SU-DHL-6 (cell line): ENCODE measurements around the gene ZNF423.
"Not testable (repeated sequence)": the region's sequence is repeated elsewhere in the genome, so short reads cannot be mapped to it uniquely, and the experiment has no call there.

Experiments
- H2AFZ ChIP-seq: fragments of 200-600 bp; sonication (generic); 2 replicates; pipeline ENCODE4 v1.6.1; 2014; ENCODE audit warnings: low read depth, mild to moderate bottlenecking, moderate library complexity, mixed read lengths, antibody characterized with exemption, low read length; ENCODE audit not compliant: severe bottlenecking
- H3F3A ChIP-seq: fragments of 200-600 bp; shearing (Covaris generic); 2 replicates; pipeline ENCODE4 v1.6.0; 2016; ENCODE audit warnings: antibody characterized with exemption, mild to moderate bottlenecking; ENCODE audit not compliant: insufficient read depth
- H3K27ac ChIP-seq: fragments of 200-600 bp; sonication (generic); 2 replicates; pipeline ENCODE4 v1.5.1; 2016; ENCODE audit warnings: low read depth, mild to moderate bottlenecking, low read length, moderate library complexity, mixed read lengths
- H3K27me3 ChIP-seq: fragments of 200-600 bp; sonication (generic), shearing (Covaris generic); 2 replicates; pipeline ENCODE4 v1.6.0; 2014; ENCODE audit warnings: mild to moderate bottlenecking, low read length
- H3K36me3 ChIP-seq: fragments of 200-600 bp; sonication (generic); 2 replicates; pipeline ENCODE4 v1.6.1; 2014; ENCODE audit warnings: mild to moderate bottlenecking, low read length, mixed read lengths
- H3K4me2 ChIP-seq: fragments of 300-600, 200-600 bp; shearing (Covaris generic), sonication (generic); 2 replicates; pipeline ENCODE4 v1.6.0; 2014; ENCODE audit warnings: low read length, low read depth, mild to moderate bottlenecking; ENCODE audit not compliant: poor library complexity, severe bottlenecking
- H3K4me3 ChIP-seq: fragments of 200-600 bp; sonication (generic); 2 replicates; pipeline ENCODE4 v1.5.1; 2014; ENCODE audit warnings: antibody characterized with exemption, low read length, mild to moderate bottlenecking, mixed read lengths; ENCODE audit not compliant: insufficient read depth, poor library complexity, severe bottlenecking
- H3K79me2 ChIP-seq: fragments of 200-600 bp; sonication (generic); 2 replicates; pipeline ENCODE4 v1.6.1; 2014; ENCODE audit warnings: mild to moderate bottlenecking, low read length, moderate library complexity; ENCODE audit not compliant: insufficient read depth
- H3K9ac ChIP-seq: fragments of 200-600 bp; sonication (generic); 2 replicates; pipeline ENCODE4 v1.7.0; 2014; ENCODE audit warnings: mild to moderate bottlenecking, low read length
- H3K9me2 ChIP-seq: fragments of 200-600 bp; sonication (generic); replicated peaks from 2 replicates; pipeline ENCODE4 v1.6.1; 2014; ENCODE audit warnings: low read length; ENCODE audit not compliant: insufficient read depth
- H3K9me3 ChIP-seq: fragments of 200-600 bp; sonication (generic); 2 replicates; pipeline ENCODE4 v1.6.1; 2014; ENCODE audit warnings: low read length, mixed read lengths; ENCODE audit not compliant: insufficient read depth
- H4K20me1 ChIP-seq: fragments of 200-600 bp; sonication (generic); 2 replicates; pipeline ENCODE4 v1.6.1; 2014; ENCODE audit warnings: low read depth, mild to moderate bottlenecking, antibody characterized with exemption, low read length, moderate library complexity, mixed read lengths
- EZH2phosphoT487 ChIP-seq: fragments of 200-600 bp; sonication (generic), shearing (Covaris generic); conservative IDR thresholded peaks from 2 replicates; pipeline ENCODE4 v1.6.1; 2018; ENCODE audit warnings: mild to moderate bottlenecking, antibody characterized with exemption, low read length, moderate library complexity, mixed read lengths
- TF ChIP-seq, protein P1 (sequence below): fragments of 200-600 bp; sonication (generic); IDR thresholded peaks from one replicate; pipeline ENCODE4 v1.5.1; 2017; ENCODE audit warnings: antibody characterized with exemption, mild to moderate bottlenecking, low read length, moderate library complexity; ENCODE audit not compliant: insufficient read depth, poor library complexity, severe bottlenecking

The ZNF423 gene

DNA sequence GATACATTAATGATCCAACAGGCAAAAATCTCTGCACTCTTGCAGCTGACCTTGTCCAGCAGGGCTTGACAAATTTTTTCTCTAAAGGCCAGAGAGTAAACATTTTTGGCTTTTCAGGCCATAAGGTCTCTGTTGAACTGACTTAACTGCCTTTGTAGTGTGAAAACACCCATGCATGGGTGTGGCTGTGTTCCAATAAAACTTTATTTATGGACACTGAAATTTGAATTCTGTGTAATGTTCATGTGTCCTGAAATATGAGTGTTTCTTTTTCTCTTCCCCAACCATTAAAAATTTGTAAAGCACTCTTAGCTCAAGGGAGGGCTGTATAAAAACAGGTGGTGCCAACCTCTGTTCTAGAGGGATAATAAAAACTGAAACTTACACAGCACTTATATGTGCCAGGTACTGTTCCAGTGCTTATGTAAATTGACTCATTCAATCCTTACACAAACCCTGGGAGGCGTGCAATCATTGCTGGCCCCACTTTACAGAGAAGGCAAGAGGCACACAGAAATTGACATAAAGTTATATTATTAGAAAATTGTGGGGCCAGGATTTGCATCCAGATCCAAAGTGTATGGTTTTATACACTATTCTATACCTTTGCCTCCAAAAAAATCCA lies 18.8 kb upstream of the ZNF423 start:
- Histone ChIP-seq H4K20me1 (no peaks in the 10 kb centered on the region), H2AFZ (no peak overlapping the region), H3K27me3 (no peaks in the 10 kb centered on the region), H3K9ac (no peak overlapping the region), H3K4me3 (no peak overlapping the region), H3K4me2 (no peak overlapping the region), H3K27ac (no peak overlapping the region), H3K9me3 (no peaks in the 10 kb centered on the region), H3K79me2 (no peaks in the 10 kb centered on the region), H3K9me2 (no peaks in the 10 kb centered on the region), H3K36me3 (no peaks in the 10 kb centered on the region), H3F3A (no peaks in the 10 kb centered on the region)
- TF ChIP-seq, protein P1, sequence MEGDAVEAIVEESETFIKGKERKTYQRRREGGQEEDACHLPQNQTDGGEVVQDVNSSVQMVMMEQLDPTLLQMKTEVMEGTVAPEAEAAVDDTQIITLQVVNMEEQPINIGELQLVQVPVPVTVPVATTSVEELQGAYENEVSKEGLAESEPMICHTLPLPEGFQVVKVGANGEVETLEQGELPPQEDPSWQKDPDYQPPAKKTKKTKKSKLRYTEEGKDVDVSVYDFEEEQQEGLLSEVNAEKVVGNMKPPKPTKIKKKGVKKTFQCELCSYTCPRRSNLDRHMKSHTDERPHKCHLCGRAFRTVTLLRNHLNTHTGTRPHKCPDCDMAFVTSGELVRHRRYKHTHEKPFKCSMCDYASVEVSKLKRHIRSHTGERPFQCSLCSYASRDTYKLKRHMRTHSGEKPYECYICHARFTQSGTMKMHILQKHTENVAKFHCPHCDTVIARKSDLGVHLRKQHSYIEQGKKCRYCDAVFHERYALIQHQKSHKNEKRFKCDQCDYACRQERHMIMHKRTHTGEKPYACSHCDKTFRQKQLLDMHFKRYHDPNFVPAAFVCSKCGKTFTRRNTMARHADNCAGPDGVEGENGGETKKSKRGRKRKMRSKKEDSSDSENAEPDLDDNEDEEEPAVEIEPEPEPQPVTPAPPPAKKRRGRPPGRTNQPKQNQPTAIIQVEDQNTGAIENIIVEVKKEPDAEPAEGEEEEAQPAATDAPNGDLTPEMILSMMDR, result no peak
- TF ChIP-seq EZH2phosphoT487, result no peak

DNA sequence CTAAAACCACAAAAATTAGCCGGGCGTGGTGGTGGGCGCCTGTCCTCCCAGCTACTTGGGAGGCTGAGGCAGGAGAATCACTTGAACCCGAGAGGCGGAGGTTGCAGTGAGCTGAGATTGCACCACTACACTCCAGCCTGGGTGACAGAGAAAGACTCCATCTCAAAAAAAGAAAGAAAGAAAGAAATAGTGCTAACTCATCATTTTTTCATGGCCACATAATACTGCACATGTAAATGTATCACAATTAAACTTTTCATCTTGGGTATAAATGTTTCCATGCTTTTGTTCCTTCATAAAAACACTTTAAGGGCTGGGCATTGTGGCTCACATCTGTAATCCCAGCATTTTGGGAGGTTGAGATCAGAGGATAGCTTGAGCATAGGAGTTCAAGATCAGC lies 15.9 kb upstream of the ZNF423 start:
- not testable (repeated sequence) for H3K36me3 ChIP-seq, H2AFZ ChIP-seq, H4K20me1 ChIP-seq, H3K9me3 ChIP-seq, H3K27me3 ChIP-seq, H3K4me3 ChIP-seq, H3K4me2 ChIP-seq, H3K79me2 ChIP-seq, H3K9me2 ChIP-seq, H3K27ac ChIP-seq, H3F3A ChIP-seq, H3K9ac ChIP-seq

DNA sequence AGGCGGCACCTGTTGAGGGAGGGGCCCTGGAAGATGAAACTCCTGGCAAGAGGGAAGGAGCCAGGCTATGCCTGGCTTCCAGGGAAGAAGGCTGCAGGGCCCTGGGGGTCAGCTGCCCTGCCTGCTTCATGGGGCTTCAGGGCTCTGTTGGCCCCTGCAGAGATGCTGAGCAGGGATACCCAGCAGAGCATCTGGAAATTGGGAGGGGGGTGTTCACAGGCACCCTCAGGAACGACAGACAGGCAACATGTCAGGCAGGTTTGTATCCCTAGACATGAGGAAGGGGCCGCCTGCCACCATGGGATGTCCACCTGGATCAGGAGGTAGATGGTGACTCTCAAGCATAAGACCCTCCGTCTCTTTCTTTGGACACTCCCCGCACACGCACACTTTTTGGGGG lies 13.8 kb upstream of the ZNF423 start:
- H3K4me2 ChIP-seq, result no peak overlapping the region
- no peak for TF ChIP-seq EZH2phosphoT487
- TF ChIP-seq, protein P1, result no peak
- H3K9me2 ChIP-seq, result no peaks in the 10 kb centered on the region
- no peak overlapping the region for H3K4me3 ChIP-seq
- H3K9me3 ChIP-seq, result no peaks in the 10 kb centered on the region
- no peak overlapping the region for H2AFZ ChIP-seq
- H3K27ac ChIP-seq, result no peak overlapping the region
- no peaks in the 10 kb centered on the region for H3K79me2 ChIP-seq
- H3K9ac ChIP-seq, result no peak overlapping the region
- H3K27me3 ChIP-seq, result no peaks in the 10 kb centered on the region
- H3K36me3 ChIP-seq, result no peaks in the 10 kb centered on the region
- H4K20me1 ChIP-seq, result no peaks in the 10 kb centered on the region
- H3F3A ChIP-seq, result no peaks in the 10 kb centered on the region

DNA sequence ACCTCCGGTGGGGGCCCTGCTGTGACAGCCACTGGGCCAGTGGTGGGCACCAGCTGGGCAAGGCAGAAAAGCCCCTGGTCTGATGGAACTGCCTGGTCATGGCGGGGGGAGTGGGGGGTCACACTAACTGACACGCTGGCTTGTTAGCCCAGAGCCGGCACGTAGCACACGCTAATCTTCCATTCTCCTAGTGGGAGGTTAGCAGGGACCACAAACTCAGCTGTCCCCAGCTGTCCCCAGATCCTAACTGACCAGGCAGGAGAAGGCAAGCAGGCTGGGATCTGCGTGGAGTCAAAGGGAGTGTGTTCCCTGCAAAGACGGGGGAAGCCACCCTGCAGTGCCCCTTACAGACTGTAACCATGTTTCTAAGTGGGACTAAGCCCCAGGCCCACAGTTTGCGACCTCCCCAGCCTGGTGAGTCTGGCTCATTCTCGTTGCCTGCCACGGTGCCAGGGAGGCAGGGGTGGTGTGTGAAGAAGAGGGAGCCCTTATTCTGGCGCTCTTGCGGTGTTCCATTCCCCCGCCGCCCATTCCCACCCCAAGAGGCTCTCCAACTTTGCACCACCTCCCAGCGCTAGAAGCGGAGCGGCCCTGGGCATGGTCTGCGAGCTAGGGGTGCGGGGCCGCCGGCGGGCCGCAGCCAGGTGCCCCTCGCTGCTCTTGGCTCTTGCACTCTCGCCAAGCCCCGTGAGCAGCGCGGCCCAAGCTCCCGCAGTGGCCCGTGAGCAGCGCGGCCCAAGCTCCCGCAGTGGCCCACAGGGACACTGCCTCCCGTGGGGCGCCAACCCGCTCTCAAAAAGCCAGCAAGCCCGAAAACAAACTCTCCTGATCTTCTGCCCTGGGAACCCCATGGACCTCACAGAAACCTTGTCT lies 12.1 kb upstream of the ZNF423 start:
- Histone ChIP-seq H4K20me1 (no peaks in the 10 kb centered on the region), H3K79me2 (no peaks in the 10 kb centered on the region), H3K36me3 (no peaks in the 10 kb centered on the region), H3K9me2 (no peaks in the 10 kb centered on the region), H3K27me3 (no peaks in the 10 kb centered on the region), H3K9ac (no peak overlapping the region), H3K4me3 (no peak overlapping the region), H3F3A (no peaks in the 10 kb centered on the region), H3K9me3 (no peaks in the 10 kb centered on the region), H3K27ac (no peak overlapping the region), H3K4me2 (no peak overlapping the region), H2AFZ (no peak overlapping the region)
- TF ChIP-seq EZH2phosphoT487, result no peak
- TF ChIP-seq, protein P1, result no peak
